Fibroblast of gingiva (primary cell): ENCODE results near the gene PIK3AP1.
"Not testable (repeated sequence)": the region's sequence is repeated elsewhere in the genome, so short reads cannot be mapped to it uniquely, and the experiment has no call there.

Experiments
- DNase-seq: peaks from one replicate; pipeline ENCODE4 v3.0.0-alpha.2; 2011; ENCODE audit warnings: low read depth

The PIK3AP1 gene

GRCh38 chr10:96719850-96720421, 378 bp downstream of the PIK3AP1 start:
- DNase-seq, result no peak

- no peak for DNase-seq
These were observed 1.1 kb downstream of the PIK3AP1 start for GRCh38 chr10:96719200-96719599.

GRCh38 chr10:96718304-96718990, 1.9 kb downstream of the PIK3AP1 start:
- no peak for DNase-seq

- no peak for DNase-seq
These were observed 3.9 kb downstream of the PIK3AP1 start for GRCh38 chr10:96716390-96716789.

GRCh38 chr10:96714746-96715255, 5.5 kb downstream of the PIK3AP1 start:
- DNase-seq, result no peak

GRCh38 chr10:96714031-96714590, 6.2 kb downstream of the PIK3AP1 start:
- DNase-seq, result no peak

- no peak for DNase-seq
These were observed 7.5 kb downstream of the PIK3AP1 start for GRCh38 chr10:96712662-96713271.

GRCh38 chr10:96711048-96711728, 9.1 kb downstream of the PIK3AP1 start:
- DNase-seq, result no peak

- no peak for DNase-seq
These were observed 10.8 kb downstream of the PIK3AP1 start for GRCh38 chr10:96709525-96709924.

GRCh38 chr10:96708996-96709395, 11.3 kb downstream of the PIK3AP1 start:
- DNase-seq, result no peak

GRCh38 chr10:96708456-96708855, 11.9 kb downstream of the PIK3AP1 start:
- no peak for DNase-seq

GRCh38 chr10:96706331-96706853, 13.9 kb downstream of the PIK3AP1 start:
- no peak for DNase-seq

- no peak for DNase-seq
These were observed 15.2 kb downstream of the PIK3AP1 start for GRCh38 chr10:96705134-96705533.

- no peak for DNase-seq
These were observed 15.8 kb downstream of the PIK3AP1 start for GRCh38 chr10:96704563-96704962.

- DNase-seq, result no peak
These were observed 17.0 kb downstream of the PIK3AP1 start for GRCh38 chr10:96703358-96703757.

- DNase-seq, result no peak
These were observed 19.0 kb downstream of the PIK3AP1 start for GRCh38 chr10:96701265-96701664.

- DNase-seq, result no peak
These were observed 19.8 kb downstream of the PIK3AP1 start for GRCh38 chr10:96700374-96701099.

- DNase-seq, result no peak
These were observed 20.7 kb downstream of the PIK3AP1 start for GRCh38 chr10:96699613-96700012.

GRCh38 chr10:96698305-96698704, 22.0 kb downstream of the PIK3AP1 start:
- DNase-seq, result not testable (repeated sequence)

GRCh38 chr10:96697438-96697837, 22.9 kb downstream of the PIK3AP1 start:
- DNase-seq, result no peak

- no peak for DNase-seq
These were observed 23.4 kb downstream of the PIK3AP1 start for GRCh38 chr10:96696845-96697425.
